Measurements from ENCODE around the gene JPT2. TPM values are rescaled to one million over a fixed set of nuclear protein-coding genes. Genes with fewer than 3 reads are reported as not detected.

The JPT2 gene
- total and polyA plus RNA-seq, 8 donors, result 13.5 to 49.3 (median 27.5) TPM

DNA sequence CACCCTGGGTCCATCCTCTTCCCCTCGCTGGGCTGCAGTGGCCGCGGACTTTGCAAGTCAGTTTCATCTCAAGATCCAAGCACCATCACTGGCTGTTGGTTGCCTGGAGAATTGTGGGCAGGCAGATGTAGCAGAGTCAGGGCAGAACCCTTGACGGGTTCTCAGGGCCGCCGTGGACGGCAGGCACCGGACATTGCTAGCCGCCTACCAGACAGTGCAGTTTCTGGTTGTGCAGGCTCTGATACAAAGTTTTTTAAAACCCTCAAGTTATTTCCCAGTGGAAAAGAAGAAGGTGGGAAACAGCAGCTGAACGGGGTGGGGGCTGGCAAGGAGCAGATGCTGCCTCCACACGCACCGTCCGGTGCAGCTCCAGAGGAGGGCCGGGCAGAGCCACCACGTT lies 31.3 kb downstream of the JPT2 start:
- intact Hi-C loops (cut with DNase I), result no loop called here
- DNase-seq (no peak), ATAC-seq (no peak), FAIRE-seq (no peak)
- H3K4me1 ChIP-seq, result peaks cover 0 to 12% (median 7%) of the 10 kb centered on the region in 3 donors
- no peaks in the 10 kb centered on the region for H3K27me3 ChIP-seq
- TF ChIP-seq, protein P1, sequence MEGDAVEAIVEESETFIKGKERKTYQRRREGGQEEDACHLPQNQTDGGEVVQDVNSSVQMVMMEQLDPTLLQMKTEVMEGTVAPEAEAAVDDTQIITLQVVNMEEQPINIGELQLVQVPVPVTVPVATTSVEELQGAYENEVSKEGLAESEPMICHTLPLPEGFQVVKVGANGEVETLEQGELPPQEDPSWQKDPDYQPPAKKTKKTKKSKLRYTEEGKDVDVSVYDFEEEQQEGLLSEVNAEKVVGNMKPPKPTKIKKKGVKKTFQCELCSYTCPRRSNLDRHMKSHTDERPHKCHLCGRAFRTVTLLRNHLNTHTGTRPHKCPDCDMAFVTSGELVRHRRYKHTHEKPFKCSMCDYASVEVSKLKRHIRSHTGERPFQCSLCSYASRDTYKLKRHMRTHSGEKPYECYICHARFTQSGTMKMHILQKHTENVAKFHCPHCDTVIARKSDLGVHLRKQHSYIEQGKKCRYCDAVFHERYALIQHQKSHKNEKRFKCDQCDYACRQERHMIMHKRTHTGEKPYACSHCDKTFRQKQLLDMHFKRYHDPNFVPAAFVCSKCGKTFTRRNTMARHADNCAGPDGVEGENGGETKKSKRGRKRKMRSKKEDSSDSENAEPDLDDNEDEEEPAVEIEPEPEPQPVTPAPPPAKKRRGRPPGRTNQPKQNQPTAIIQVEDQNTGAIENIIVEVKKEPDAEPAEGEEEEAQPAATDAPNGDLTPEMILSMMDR (IDR thresholded peaks at IDR 0.05), result no peak
- H3K36me3 ChIP-seq, result no peaks in the 10 kb centered on the region
- no peak overlapping the region for H3K27ac ChIP-seq
- 80 to 84% methylated on average over 15 of the region's 15 CpGs for WGBS, 2 donors
- H3K9me3 ChIP-seq, result no peaks in the 10 kb centered on the region
- no peak overlapping the region for H3K4me3 ChIP-seq

GRCh38 chr16:1710811-1711507 lies 32.9 kb downstream of the JPT2 start:
- no peak overlapping the region for H3K4me3 ChIP-seq
- intact Hi-C loops (cut with DNase I), result no loop called here
- no peaks in the 10 kb centered on the region for H3K36me3 ChIP-seq
- H3K9me3 ChIP-seq, result no peaks in the 10 kb centered on the region
- peaks cover 0 to 12% (median 7%) of the 10 kb centered on the region in 3 donors for H3K4me1 ChIP-seq
- H3K27ac ChIP-seq, result no peak overlapping the region
- DNase-seq, result no peak
- H3K27me3 ChIP-seq, result no peaks in the 10 kb centered on the region
- TF ChIP-seq, protein P1 (IDR thresholded peaks at IDR 0.05), result no peak
- FAIRE-seq, result no peak
- ATAC-seq, result no peak
- WGBS, 2 donors, result 79 to 83% methylated on average over 17 of the region's 17 CpGs

DNA sequence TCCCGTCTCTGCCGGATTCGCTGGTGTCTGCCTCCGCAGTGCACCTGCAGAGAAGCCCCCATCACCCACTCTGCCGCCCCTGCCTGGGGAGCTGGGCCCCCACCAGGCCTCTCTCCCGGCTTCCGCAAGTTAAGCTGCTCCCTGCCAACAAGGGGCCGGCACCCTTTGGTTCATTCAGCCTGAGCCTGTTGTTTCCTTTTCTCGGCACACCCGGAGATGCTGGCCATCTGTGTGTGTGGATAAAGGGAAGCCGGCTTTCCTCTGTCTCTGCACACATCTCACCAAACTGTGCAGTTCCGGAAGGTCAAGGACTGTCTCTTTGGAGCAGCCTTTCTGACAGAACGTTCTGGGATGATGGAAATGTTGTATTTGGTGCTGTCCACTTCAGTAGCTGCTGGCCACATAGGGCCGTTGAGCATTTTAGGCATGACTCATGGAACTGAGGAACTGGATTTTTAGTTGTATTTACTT lies 34.7 kb downstream of the JPT2 start:
- no peak overlapping the region for H3K27ac ChIP-seq
- H3K27me3 ChIP-seq, result no peaks in the 10 kb centered on the region
- TF ChIP-seq, protein P1 (IDR thresholded peaks at IDR 0.05), result no peak
- no peaks in the 10 kb centered on the region for H3K36me3 ChIP-seq
- peaks cover 0 to 6% (median 4%) of the 10 kb centered on the region in 3 donors for H3K4me1 ChIP-seq
- no peak for FAIRE-seq
- no peak overlapping the region for H3K4me3 ChIP-seq
- WGBS, 2 donors, result 81 to 82% methylated on average over 14 of the region's 14 CpGs
- H3K9me3 ChIP-seq, result no peaks in the 10 kb centered on the region
- intact Hi-C loops (cut with DNase I), result no loop called here
- no peak for DNase-seq
- ATAC-seq, result no peak

GRCh38 chr16:1713331-1713730 lies 35.3 kb downstream of the JPT2 start:
- intact Hi-C loops (cut with DNase I), result no loop called here
- DNase-seq (no peak), ATAC-seq (no peak), FAIRE-seq (no peak)
- H3K27me3 ChIP-seq, result no peaks in the 10 kb centered on the region
- H3K36me3 ChIP-seq, result no peaks in the 10 kb centered on the region
- 85 to 88% methylated on average over 7 of the region's 7 CpGs for WGBS, 2 donors
- no peak overlapping the region for H3K4me3 ChIP-seq
- H3K4me1 ChIP-seq, result peaks cover 0 to 1% (median 0%) of the 10 kb centered on the region in 3 donors
- TF ChIP-seq, protein P1 (IDR thresholded peaks at IDR 0.05), result no peak
- H3K9me3 ChIP-seq, result no peaks in the 10 kb centered on the region
- H3K27ac ChIP-seq, result no peak overlapping the region

- H3K36me3 ChIP-seq, result no peaks in the 10 kb centered on the region
- H3K4me1 ChIP-seq, result no peaks in the 10 kb centered on the region
- no peak for FAIRE-seq
- 82 to 84% methylated on average over 14 of the region's 14 CpGs for WGBS, 2 donors
- no peak for DNase-seq
- intact Hi-C loops (cut with DNase I), result no loop called here
- ATAC-seq, result peak in 1 of 4 donors; percentile 26
- TF ChIP-seq, protein P1 (IDR thresholded peaks at IDR 0.05), result no peak
- no peaks in the 10 kb centered on the region for H3K27me3 ChIP-seq
- H3K4me3 ChIP-seq, result no peak overlapping the region
- no peaks in the 10 kb centered on the region for H3K9me3 ChIP-seq
- H3K27ac ChIP-seq, result no peak overlapping the region
Measured at GRCh38 chr16:1713933-1714332, 35.9 kb downstream of the JPT2 start.
